ENCODE measurements around the gene CHRNB2.

CHRNB2 gene

GRCh38 chr1:154611150-154611862 is 43.7 kb downstream of the CHRNB2 start:
- DNase-seq (ENCODE audit: low read depth, low spot score), result no peak

- DNase-seq (ENCODE audit: low read depth, low spot score), result no peak
Observed at GRCh38 chr1:154614247-154614646, 46.7 kb downstream of the CHRNB2 start.

GRCh38 chr1:154614901-154615300 is 47.3 kb downstream of the CHRNB2 start:
- DNase-seq (ENCODE audit: low read depth, low spot score), result no peak

- no peak for DNase-seq (ENCODE audit: low read depth, low spot score)
Observed at GRCh38 chr1:154615411-154615810, 47.8 kb downstream of the CHRNB2 start.

GRCh38 chr1:154616659-154617345 is 49.2 kb downstream of the CHRNB2 start:
- no peak for DNase-seq (ENCODE audit: low read depth, low spot score)

GRCh38 chr1:154619181-154619948 is 51.8 kb downstream of the CHRNB2 start:
- no peak for DNase-seq (ENCODE audit: low read depth, low spot score)

- no peak for DNase-seq (ENCODE audit: low read depth, low spot score)
Observed at GRCh38 chr1:154620751-154621150, 53.2 kb downstream of the CHRNB2 start.

GRCh38 chr1:154621875-154622274 is 54.3 kb downstream of the CHRNB2 start:
- no peak for DNase-seq (ENCODE audit: low read depth, low spot score)

- DNase-seq (ENCODE audit: low read depth, low spot score), result no peak
Observed at GRCh38 chr1:154622503-154623039, 55.0 kb downstream of the CHRNB2 start.

- DNase-seq (ENCODE audit: low read depth, low spot score), result no peak
Observed at GRCh38 chr1:154623358-154623757, 55.8 kb downstream of the CHRNB2 start.

- no peak for DNase-seq (ENCODE audit: low read depth, low spot score)
Observed at GRCh38 chr1:154624746-154625643, 57.4 kb downstream of the CHRNB2 start.

GRCh38 chr1:154626456-154627256 is 59.1 kb downstream of the CHRNB2 start:
- DNase-seq (ENCODE audit: low read depth, low spot score), result no peak

GRCh38 chr1:154627257-154628120 is 59.9 kb downstream of the CHRNB2 start:
- DNase-seq (ENCODE audit: low read depth, low spot score), result no peak

- no peak for DNase-seq (ENCODE audit: low read depth, low spot score)
Observed at GRCh38 chr1:154628121-154628405, 60.5 kb downstream of the CHRNB2 start.

- DNase-seq (ENCODE audit: low read depth, low spot score), result no peak
Observed at GRCh38 chr1:154629061-154629674, 61.6 kb downstream of the CHRNB2 start.

Data from iPS DF 19.7 (cell line).